HG03108 (cell line): ENCODE measurements around the gene COPS9.

ENCODE experiments used
- ATAC-seq: cut with Tn5 transposase; IDR thresholded peaks from one replicate; pipeline ENCODE4 v1.9.1; 2021; ENCODE audit warnings: moderate library complexity; ENCODE audit not compliant: unreplicated experiment

COPS9 gene

DNA sequence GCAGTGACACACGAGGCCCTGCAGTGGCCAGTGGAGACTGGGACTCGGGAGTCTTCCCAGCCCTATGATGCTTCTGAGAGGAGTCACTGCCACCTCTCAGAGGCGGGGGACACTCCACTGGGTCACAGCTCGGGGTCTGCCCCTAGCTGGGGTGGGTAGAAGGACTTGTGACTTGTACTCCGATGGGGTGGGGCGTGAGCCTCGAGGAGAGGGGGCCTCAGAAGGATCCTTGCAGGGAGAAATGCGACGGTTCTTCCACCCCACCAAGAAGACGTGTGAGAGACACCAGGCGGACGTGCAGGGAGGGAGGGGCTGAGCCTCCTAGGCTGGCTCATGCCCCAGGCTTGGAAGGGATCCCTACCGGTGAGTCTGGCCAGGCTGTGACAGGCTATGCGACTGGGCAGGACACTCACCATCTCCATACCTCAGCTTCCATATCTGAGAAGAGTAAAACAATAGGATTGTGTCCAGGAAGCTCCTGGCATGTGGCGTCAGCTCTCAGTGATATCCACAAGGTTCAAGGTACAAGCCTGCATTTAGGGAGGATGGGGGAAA is 15.4 kb upstream of the COPS9 start:
- ATAC-seq, result no peak

DNA sequence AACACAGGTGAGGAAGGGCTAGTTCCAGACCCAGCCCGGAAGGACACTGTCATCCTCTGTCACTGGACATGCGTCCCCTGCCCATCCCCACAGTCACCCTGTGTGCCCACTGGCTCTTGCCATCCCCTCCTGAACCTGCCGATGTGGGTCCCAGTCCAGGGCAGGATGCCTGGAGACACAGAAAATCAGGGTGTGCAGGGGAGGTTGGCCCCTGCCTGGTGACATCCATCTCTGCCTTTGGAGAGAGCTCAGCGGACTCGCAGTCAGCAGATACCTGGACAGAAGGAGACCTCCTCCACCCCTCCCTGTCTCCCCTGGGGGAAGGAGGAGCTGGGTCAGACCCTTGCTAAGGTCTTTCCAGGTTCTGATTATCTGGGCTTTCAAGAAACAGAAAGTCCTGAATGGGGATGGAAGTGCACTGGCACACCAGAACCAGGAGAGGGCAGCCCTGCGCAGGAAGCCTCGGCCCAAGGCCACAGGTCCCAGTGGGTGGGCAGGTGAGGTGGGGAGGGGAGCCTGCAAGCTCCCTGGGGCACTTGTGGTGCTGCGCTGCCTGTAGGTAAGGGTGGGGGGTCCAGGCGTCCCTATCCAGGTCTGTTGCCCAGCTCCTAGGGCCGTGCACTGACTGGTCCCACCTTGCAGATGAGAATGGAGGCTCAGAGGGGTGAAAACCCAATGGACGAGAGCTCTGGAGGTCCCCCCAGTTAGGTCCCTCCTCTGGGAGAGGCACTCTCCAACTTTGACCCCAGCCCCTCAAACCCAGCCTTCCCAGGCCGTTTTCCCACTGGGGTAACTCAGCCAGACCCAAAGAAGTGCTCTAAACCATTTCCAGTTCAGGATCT is 14.1 kb upstream of the COPS9 start:
- ATAC-seq, result no peak

DNA sequence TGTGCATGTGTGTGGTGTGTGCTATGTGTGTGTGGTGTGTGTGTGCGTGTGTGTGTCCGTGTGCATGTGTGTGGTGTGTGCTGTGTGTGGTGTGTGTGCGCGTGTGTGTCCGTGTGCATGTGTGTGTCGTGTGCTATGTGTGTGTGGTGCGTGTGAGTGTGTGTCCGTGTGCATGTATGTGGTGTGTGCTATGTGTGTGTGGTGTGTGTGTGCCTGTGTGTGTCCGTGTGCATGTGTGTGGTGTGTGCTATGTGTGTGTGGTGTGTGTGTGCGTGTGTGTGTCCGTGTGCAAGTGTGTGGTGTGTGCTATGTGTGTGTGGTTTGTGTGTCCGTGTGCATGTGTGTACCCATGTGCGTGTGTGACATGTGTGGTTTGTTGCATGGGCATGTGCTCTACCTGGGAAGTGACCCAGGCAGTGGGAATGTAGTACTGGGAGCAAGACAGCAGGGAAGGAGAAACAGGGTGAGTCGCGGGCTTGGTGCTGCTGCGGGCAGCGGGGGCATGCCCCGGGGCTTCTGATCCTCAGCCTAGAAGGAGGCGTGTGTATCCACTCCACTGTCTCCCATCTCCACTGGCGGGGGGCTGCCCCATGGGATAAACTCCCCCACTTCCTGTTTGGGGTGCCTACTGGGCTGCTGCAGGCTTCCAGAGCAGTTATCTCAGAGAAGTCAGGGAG is 11.9 kb upstream of the COPS9 start:
- no peak for ATAC-seq

DNA sequence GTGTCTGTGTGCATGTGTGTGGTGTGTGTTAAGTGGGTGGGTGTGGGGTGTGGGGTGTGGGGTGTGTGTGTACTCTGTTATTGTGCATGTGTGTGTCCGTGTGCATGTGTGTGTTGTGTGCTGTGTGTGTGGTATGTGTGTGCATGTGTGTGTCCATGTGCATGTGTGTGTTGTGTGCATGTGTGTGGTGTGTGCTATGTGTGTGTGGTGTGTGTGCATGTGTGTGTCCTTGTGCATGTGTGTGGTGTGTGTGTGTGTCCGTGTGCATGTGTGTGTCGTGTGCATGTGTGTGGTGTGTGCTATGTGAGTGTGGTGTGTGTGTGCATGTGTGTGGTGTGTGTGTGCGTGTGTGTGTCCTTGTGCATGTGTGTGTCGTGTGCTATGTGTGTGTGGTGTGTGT is 11.3 kb upstream of the COPS9 start:
- ATAC-seq, result no peak

DNA sequence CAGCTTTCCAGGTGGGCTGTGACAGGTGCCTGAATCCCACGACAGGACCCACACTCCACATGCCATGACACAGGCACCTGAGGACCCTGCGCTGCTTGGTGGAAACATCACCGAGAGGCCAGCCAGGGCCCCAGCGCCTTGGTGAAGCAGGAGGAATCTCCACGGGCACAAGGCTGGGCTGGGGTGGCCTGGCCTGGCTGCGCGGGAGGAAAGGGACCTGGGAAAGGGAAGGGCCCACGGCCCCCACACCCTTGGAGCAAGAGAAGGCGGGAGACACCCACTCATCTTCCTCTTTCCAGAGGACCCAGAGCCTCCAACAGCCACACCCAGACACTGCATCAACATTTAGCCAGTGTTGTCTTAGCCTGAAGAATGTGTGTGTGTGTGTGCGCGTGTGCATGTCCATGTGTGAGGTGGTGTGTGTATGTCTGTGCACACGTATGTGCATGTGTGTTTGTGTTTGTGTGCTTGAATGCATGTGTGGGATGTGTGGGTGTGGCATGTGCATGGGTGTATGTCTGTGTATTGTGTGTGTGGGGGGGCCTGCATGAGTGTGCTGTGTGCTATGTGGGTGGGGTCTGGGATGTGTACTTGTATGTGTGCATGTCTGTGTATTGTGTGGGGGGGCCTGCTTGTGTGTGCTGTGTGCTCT is 10.6 kb upstream of the COPS9 start:
- no peak for ATAC-seq

DNA sequence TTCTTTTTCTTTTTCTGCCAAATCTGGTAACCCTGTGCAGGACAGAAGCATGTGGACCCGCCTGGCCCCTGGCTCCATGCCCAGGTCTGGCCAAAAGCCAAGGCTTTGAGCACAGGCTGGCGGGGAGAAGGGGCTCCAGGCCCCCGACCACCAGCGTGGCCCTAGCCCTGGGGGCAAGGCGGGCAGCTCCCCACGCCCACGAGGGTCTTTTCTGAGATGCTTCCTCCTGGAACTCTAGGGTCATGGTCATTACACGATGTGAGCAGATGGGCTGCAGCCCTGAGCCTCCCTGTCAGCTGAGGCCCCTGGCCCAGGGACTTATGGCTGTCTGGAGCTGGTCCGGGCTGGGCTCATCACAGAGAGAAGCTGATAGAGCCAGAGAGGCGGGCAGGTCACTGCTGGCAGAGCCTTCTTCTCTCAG is 10.0 kb upstream of the COPS9 start:
- ATAC-seq, result no peak

DNA sequence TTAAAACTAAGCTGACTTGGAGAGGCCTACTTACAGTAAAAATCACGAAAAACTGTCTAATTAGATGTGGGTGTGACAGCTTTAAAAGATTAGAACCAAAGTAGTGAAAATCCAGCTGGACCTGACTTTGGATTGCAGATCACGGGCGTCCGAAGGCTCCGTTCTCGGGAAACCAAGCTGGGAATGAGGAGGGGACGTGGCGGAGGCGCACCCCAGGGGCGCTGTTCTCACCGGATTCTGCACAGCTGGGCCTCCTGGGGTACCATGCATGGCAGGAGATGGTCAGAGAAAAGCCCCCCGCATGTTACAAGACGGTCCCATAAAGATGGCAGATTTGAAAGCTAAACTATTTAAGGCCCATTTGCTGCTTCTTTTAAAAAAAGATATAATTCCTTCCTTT is 9.4 kb upstream of the COPS9 start:
- no peak for ATAC-seq

DNA sequence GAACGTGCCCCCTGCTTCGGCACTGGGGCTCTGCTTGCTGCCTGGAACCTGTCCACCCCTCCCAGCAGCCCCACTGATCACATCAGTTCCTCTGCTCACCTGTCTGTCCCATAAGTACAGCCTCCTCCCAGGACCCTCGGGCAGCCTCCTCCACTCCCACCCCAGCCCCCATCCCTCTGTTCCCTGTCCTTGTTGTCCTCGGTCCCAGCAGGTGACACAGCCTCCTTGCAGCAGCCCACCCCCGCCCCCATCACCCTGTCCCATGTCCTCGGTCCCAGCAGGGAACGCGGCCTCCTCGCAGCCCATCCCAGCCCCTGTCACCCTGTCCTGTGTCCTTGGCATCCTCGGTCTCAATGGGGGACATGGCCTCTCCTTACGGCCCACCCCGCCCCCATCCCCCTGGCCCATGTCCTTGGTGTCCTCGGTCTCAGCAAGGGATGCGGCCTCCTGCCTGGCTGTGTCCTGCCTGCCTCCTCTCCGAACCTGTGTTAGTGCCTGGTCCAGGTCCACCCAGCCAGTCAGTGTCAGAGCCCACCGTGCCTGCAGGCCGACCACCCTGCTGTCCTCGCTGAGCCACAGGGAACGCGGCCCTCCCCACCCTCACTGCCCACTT is 8.7 kb upstream of the COPS9 start:
- ATAC-seq, result no peak

DNA sequence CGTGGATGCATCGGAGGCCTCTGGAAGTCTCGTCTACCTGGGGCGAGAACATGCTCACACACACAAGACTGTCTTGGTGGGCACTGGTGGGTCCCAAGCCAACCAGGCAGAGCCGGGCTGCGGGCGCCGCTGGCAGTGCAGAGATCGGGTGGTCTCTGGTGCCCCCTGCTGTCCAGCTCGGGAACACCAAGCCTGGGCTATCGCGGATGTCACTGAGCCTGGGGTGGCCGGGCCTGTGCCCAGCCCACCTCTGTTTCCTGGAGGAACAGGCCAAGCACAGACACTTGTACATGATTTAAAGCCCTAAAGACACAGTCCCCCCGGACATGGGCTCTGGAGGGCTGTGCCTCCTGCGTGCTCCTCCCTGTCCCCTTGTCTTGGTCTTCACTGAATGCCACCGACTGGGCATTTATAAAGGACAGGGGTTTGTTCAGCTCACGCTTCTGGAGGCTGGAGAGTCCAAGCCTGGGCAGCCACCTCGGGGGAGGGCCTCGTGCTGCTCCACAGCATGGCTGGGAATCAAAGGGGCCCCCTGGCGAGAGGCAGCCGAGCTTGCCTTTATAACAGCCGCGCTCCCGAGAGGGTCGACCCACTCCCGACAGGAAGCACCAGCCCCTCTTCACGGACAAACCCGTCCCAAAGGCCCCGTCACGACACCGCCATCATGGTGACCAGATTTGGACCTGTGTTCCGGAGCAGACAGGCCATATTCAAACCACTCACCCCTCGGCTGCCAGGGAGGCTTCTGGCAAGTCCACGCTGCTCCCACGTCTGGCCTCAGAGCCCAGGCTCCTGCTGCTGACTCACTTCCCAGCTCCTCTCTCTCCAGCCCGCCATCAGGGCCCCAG is 7.9 kb upstream of the COPS9 start:
- ATAC-seq, result no peak

DNA sequence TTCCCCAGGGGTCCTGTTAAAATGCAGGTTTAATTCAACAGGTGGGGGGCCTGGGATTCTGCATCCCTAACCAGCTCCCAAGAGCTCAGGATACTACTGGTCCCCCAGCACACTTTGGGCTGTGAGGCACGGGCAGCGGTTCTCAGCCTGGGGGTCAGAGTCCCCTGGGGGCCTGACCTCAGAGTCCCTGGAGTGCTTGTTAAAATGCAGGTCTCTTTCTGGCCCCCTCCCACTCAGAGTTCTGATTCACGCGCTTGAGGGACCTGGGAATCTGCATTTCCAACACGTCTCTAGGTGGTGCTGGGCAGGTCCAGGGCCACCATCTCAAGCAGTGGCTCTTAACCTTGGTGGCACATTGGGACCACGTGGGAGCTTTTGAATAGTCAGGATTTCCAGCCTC is 7.2 kb upstream of the COPS9 start:
- ATAC-seq, result no peak

DNA sequence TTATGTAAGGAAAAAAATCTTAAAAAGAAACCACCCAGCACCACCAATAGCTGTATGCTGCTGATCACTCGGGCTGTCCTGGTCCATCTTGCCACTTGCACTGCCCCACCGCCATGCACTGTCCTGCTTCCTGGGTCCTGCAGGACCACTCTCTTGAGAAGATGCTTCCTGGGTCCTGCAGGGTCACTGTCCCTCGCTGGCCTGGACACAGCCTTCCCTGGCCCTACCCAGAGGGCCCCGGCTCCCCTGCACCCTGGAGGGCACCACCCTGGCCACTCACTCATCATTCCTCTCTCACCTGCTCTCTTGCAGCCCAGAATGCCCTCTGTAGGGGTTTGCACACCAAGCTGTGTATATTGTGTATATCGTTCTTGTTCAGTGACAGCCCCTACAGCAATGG is 6.8 kb upstream of the COPS9 start:
- ATAC-seq, result no peak

DNA sequence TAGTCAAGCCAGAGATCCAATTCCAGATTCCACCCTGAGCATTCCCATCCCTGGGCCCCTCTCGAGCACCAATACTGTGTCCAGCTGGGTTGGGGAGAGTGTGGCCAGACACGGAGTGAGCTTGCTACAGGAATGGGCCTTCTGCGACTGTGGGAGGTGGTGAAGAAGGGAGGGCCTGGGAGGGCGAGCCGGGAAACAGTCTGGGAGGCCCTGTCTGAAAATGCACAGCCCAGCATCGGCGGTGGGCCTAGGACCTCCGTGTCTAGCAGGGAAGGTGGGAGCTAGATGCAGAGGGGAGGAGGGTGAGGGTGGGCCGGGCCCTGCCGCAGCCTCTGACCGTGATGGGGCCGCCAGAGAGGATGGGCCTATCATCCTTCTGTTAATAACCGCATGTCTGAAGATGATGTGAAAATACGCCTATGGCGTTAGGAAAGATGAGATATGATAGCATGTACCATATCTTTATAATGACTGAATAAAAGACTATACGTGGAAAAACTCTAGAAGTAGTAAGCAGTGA is 6.2 kb upstream of the COPS9 start:
- no peak for ATAC-seq

DNA sequence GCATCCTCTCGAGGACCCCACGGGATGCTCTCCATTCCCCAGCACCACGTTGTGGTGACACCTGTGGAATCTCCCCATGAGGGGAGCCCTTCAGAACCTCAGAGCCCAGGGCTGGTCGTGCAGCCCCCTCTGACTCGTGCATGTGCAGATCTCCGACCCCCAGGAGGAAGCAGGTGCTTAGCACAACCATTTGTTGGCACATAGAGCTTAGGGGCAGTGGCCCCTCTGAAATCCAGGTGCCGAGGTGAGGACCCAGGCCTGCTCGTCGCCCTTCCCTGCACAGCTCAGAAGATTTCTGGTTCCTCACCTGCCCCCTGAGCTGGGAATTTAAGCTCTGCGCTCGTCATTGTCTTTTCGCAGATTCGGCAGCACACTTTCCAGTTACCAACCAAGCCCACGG is 5.6 kb upstream of the COPS9 start:
- no peak for ATAC-seq

DNA sequence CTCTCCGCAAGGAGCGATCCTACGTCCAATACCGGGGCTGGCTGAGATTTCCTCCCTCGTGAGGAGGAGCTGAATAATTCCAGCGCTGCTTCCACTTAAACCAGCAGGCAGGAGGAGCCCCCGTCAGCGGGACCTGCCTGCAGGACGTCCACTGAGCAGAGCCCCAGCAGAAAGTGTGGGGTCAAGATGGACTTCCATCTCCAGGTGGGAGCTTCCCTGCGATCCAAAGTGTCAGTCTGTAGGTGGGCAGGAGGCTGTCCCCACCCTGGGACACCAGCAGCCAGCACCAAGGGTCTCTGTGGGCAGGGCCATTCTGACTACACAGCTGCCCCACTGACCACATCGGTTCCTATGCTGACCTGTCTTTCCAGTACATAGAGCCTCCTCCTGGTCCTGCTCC is 4.8 kb upstream of the COPS9 start:
- ATAC-seq, result no peak

DNA sequence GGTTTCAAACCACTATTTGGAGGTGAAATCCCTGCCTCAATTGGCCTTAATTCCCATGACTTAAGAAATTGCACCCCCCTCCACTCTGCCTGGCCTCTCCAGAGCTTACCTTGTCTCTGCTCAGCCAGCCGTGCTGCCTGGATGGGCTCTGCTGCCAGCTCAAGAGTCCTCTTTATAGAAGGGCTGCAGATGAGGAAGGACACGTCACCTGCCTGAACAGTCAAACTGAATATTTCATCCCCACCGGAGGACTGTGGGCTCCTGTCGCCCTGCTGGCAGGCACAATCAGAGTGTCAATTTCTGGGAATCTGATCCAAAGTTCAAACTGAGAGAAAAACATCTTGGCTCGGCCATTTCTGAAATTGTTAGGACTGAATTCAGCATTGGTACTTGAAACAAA is 4.4 kb upstream of the COPS9 start, which contains the start of gene OTOS:
Gene OTOS (minus strand): TSS at position 148 of the 400 bp plus-strand sequence. CDS start 332 bp downstream, outside the sequence.
- no peak for ATAC-seq

DNA sequence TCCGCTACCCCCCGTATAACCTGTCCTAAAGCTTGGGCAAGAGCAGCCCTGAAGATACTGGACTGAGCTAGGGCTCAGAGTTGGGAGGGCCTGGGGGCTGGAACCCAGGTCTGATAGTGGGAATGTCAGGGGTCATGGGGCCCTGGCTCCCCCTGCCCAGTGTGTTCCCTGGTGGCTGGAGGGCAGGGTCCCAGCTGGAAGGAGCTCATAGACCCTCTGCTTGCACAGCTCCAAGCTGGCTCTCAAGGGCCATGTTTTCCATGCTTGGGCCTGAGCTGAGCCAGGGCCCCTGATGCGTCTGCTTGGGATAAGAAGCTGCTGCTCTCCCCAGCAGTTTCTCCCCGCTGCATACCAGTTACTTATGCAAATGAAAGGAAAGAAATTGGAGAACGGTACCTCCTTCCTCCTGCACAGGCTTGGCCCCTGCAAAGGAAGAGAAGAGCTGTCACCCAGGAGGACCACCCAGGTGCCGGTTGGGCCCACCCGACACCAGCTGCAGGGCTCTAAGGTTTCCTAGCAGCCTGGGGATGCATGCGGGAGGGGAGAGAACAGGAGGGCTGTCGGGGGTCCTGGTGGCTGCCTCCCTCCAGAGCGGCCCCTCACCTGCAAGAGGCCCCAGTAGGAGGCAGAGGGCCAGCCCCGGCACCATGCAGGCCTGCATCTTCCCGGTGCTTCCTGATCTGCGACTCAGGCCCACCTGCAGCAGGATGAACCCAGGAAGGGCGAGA is 3.7 kb upstream of the COPS9 start:
- ATAC-seq, result no peak

DNA sequence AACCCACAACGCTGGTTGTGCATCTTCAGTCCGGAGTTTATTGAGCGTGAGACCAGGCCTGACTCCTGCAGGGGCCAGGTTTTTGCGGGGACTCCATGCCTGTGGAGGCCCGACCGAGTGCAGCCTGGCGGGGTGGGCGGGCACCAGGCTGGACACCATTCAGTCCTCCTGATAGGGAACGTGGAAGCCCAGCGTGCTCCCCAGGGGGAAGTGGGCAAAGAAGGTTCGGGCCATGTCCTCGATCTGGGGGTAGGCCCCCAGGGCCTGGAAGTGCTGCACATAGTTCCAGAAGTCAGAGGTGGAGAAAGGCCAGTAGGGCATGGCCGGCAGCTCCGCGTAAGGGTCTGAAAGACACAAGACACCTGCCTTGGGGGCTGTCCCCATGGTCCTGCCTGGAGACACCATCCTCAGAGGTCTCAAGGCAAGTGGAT is 2.9 kb upstream of the COPS9 start:
- ATAC-seq, result no peak

DNA sequence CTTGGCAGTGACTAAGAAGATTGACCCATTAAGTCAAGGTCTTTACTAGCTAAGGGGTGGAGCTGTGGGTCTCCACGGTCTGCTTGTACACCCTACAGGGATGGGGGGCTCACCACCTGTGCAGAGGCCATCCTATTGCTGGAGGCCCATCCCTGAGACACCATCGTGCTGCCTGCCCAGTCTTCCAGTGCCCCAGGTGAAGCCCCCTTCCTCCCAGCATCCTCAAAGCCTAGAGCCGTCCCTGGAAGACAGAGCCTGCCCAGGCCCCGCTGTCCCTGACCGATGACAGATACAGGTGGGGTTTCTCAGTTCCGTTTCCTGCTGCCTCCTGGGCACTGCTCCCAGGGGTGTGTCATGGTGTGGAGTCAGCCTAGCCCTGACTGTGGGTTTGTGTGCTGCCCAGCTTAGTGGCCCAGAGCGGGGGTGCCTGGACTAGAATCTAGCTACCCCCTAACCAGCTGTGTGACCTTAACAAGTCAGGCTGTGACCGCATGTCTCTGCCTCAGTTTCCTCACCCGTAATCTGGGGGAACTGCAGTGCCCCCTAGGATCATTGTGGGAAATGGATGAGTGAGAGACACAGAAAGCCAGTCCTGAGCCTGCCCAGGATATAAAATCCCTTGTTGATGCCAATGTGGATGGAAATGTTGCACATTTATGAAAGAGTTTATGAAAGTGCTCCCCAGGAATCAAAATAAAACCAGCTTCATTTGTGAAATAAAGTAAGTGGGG is 2.3 kb upstream of the COPS9 start:
- ATAC-seq, result no peak
